CD4-positive, alpha-beta T cell treated with Interleukin-2 at 100 ng/mL for 4 hours (primary cell): Measurements from ENCODE around the gene SNX11.

ENCODE experiments used
- DNase-seq: peaks from one replicate; pipeline ENCODE4 v3.0.0-alpha.2; 2020; ENCODE audit warnings: low spot score

SNX11 gene

GRCh38 chr17:48095611-48096010, 12.0 kb upstream of the SNX11 start:
- no peak for DNase-seq

- DNase-seq: no peak
Observed at GRCh38 chr17:48100160-48100559, 7.4 kb upstream of the SNX11 start.

DNA sequence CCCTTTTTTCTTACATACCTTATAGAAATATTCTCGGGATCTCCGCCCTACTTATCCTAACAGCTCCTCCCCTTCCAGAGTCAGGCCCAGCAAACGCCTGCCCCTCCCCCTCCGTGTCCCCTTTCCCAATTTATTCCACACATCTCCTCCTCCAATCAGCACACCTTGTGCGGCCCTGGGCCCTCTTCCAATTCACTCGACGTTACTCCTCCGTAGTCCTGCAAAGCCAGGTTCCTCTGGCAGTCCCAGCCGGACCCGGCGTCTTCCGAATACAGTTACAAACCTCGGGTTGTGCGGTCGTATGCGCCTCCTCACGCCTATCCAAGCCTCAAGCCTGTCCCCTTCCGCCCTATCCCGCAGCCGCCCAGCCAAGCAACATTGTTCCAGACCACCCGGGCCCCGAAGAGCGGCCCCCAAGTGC, 7.0 kb upstream of the SNX11 start:
- DNase-seq: no peak

DNA sequence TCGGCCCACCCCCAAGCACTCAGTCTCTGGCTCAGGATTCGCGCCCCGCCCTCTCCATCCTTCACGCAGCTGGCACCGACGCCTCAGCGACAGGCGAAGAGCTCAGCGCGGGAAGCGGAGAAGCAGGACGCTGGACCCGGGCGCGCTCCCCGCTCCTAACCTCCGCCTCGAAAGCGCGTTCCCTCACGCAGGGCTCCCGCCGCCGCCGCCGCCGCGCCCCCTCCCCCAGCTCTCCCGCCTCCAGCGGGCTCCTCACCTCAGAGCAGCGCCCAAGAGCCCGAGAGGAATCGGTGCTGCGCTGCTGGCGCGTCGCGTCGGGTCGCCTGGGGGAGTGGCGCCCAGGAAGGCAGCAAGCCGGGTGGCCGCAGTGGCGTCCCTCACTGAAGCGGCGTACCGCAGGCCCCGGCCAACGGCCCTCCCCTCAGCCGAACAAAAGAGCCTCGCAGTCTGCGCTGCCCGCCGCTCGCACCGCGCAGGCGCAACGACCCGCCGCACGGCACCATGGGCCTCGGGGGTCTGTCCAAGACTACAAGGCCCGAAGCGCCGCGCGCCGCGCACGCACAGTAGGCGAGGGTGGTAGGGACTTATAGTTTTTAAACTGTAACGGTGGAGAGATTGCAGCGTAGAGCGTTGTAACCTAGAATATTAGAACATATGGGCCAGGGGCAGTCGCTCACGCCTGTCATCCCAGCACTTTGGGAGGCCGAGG, 6.4 kb upstream of the SNX11 start, which contains the start of gene CBX1:
Gene CBX1 (minus strand): TSS at position 467 of the 709 bp plus-strand sequence. CDS start 24,474 bp downstream, outside the sequence.
- DNase-seq: peak; percentile 95

- DNase-seq: no peak
Observed at GRCh38 chr17:48102043-48102750, 5.4 kb upstream of the SNX11 start.

DNA sequence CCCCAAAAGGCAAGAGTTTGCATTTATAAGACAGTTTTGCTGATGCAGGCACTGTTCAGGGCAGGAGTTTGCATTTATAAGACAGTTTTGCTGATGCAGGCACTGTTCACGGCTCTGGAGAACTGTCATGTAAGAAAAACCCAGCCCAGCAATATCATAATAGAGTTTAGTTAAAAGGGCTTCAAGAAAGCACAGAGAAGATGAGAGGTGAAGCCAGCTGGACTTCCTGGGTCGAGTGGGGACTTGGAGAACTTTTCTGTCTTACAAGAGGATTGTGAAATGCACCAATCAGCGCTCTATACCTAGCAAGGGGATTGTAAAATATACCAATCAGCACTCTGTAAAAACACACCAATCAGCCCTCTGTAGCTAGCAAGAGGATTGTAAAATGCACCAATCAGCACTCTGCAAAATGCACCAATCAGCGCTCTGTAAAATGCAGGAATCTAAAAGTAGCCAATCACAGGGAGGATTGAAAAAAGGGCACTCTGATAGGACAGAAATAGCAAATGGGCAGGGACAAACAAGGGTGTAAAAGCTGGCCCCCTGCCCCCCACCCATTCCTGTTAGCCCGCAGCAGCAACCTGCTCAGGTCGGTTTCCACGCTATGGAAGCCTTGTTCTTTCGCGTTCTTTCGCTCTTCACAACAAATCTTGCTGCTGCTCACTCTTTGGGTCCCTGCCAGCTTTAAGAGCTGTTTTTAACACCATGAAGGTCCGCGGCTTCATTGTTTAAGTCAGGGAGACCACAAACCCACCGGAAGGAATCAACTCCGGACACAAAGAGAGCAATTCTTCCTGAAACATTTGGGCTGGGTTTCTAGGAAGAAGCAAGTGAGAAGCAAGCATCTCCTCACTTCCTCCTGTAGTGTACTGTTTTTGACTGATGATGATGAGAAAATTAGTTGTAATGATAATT, 4.5 kb upstream of the SNX11 start:
- DNase-seq: peak; percentile 26

DNA sequence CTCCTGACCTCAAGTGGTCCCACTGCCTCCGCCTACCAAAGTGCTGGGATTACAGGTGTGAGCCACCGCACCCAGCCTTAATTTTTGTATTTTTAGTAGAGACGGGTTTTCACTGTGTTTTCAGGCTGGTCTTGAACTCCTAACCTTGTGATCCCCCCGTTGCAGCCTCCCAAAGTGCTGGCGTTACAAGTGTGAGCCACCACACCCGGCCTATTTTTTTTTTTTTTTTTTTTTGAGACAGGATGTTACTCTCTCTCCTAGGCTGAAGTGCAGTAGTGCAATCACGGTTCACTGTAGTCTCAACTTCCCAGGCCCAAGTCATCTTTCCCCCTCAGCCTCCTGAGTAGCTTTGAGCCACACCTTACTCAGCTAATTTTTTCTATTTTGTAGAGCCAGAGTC, 3.1 kb upstream of the SNX11 start:
- DNase-seq: no peak

DNA sequence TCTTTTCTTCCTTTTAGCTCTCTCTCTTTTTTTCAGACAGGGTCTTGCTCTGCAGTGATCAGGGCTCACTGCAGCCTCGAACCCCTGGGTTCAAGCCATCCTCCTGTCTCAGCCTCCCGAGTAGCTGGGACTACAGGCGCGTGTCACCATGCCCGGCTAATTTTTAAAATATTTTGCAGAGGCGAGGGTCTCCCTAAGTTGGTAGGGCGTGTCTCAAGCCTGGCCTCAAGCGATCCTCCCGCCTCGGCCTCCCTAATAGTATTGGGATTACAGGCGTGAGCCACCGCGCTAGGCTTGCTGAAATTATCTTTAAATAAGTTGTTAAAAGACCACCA, 797 bp upstream of the SNX11 start:
- no peak for DNase-seq

GRCh38 chr17:48110761-48111160, 3.2 kb downstream of the SNX11 start:
- DNase-seq: no peak

DNA sequence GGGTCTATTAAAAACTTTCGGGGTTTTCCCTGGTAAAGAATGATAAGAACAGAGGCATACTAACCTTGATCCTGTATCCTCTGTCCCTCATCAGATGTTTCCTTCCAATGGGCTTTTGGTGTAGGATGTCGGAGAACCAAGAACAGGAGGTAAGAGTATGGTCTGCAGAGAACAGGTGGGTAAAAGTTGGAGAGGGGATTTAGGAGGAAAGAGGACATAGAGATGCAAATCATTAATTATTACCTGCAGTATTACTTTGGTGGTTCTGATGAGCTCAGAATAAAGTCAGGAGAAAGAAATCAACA, 4.3 kb downstream of the SNX11 start:
- no peak for DNase-seq

- peak; percentile 57 for DNase-seq
Observed at GRCh38 chr17:48113201-48113676, 5.7 kb downstream of the SNX11 start.

DNA sequence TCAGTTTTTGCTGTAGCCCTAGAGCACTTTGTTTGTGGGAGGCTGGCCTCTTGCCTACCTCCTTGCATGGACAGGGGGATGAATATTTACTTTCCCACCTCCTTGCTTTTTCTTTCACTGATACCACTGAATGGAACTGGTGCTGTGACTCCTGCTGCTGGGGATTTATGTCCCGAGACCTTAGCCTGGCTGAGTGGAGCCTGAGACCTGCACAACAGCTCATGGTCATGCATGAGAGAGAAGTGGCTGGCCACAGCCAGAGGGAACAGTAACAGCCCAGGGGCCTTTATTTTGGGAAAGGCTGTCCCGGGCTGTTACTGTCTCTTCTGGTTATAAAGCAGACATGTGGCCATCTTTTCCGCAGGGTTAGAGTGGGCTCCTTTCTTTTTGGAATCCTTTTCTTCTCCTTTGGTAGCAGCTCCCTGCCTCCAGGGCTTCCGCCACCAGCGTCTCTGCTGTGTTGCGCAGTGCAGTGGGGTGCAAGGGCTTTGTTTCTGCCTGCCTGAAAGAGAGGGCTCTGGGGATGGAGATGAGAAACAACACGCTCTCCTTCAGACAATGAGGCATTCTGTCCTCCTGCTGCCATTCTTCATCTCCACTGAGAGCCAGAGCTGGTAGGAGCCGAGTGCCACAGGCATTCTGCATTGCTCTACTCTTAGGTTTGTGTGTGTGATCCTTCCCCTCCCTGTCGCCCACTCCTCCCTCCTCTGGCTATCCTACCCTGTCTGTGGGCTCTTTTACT, 14.5 kb downstream of the SNX11 start:
- DNase-seq: no peak

GRCh38 chr17:48122665-48123045, 15.1 kb downstream of the SNX11 start:
- DNase-seq: no peak

- no peak for DNase-seq
Observed at GRCh38 chr17:48123111-48123510, 15.5 kb downstream of the SNX11 start.

GRCh38 chr17:48123776-48124388, 16.3 kb downstream of the SNX11 start:
- DNase-seq: no peak

GRCh38 chr17:48125829-48126531, 18.4 kb downstream of the SNX11 start:
- no peak for DNase-seq

- DNase-seq: no peak
Observed at GRCh38 chr17:48126532-48126850, 18.9 kb downstream of the SNX11 start.

DNA sequence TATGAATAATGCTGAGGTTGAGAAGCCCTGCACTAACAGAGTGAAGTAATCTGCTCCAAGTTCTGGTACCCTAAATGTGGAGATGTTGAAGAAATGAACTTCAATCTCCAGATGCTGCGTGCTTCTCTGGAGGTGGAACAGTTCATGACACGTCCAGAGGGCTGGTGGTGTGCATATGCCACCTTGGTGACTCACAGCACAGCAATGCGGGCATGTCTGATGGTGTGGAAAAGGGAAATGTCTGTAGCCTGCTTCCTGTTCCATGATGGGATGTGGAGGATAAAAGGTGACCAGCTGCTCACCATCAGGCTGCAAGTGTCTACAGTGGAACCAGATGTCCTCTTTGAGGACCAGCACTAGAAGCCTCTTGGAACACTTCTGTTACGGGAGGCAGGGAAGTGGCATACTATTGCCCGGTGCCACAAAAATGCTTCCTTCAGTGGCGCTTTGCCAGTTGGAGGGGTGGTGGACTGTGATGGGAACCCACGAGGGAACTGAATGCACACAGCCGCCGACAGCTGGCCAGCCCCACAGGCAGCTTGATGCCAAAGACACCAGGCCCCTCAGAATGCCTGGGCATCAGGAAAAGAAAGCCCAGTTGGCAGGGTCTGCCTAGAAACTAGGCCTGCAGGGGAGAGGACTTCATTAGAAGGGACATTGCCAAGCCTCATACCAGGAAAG, 19.9 kb downstream of the SNX11 start:
- DNase-seq: no peak

- no peak for DNase-seq
Observed at GRCh38 chr17:48128400-48128799, 20.8 kb downstream of the SNX11 start.

GRCh38 chr17:48129981-48130380, 22.4 kb downstream of the SNX11 start:
- DNase-seq: no peak
